Urothelium cell line (cell line): ENCODE measurements around the gene B3GNT7.
A peak's percentile ranks its signal among the peaks of the same experiment; 100 is the strongest.
"Not testable (repeated sequence)": the region's sequence is repeated elsewhere in the genome, so short reads cannot be mapped to it uniquely, and the experiment has no call there.

Source experiments
- DNase-seq: peaks from one replicate; pipeline ENCODE4 v3.0.0; 2011; ENCODE audit warnings: low spot score, mixed read lengths
- FAIRE-seq: peaks from 2 replicates; lab custom pipeline; 2011; peaks lifted over from hg19 to GRCh38; lab: Jason Lieb, UNC

Gene B3GNT7

GRCh38 chr2:231364961-231365810, 30.3 kb upstream of the B3GNT7 start:
- DNase-seq (peak; percentile 80), FAIRE-seq (peak; percentile 91)

GRCh38 chr2:231367178-231367577, 28.3 kb upstream of the B3GNT7 start:
- FAIRE-seq (no peak), DNase-seq (no peak)

- FAIRE-seq: no peak
Measured at GRCh38 chr2:231369580-231370428, 25.7 kb upstream of the B3GNT7 start.

GRCh38 chr2:231370429-231370748, 25.1 kb upstream of the B3GNT7 start:
- no peak for DNase-seq
- no peak for FAIRE-seq

More at GRCh38 chr2:231369580-231370428, 25.7 kb upstream of the B3GNT7 start:
- no peak for DNase-seq

GRCh38 chr2:231370749-231371429, 24.6 kb upstream of the B3GNT7 start:
- no peak for FAIRE-seq
- no peak for DNase-seq

GRCh38 chr2:231371430-231372054, 24.0 kb upstream of the B3GNT7 start:
- FAIRE-seq: no peak
- no peak for DNase-seq

GRCh38 chr2:231372326-231372725, 23.2 kb upstream of the B3GNT7 start:
- DNase-seq: no peak
- no peak for FAIRE-seq

- no peak for DNase-seq
- no peak for FAIRE-seq
Measured at GRCh38 chr2:231373184-231373583, 22.3 kb upstream of the B3GNT7 start.

- FAIRE-seq (no peak), DNase-seq (no peak)
Measured at GRCh38 chr2:231373786-231374349, 21.6 kb upstream of the B3GNT7 start.

GRCh38 chr2:231374771-231375170, 20.7 kb upstream of the B3GNT7 start:
- no peak for FAIRE-seq
- no peak for DNase-seq

- DNase-seq, FAIRE-seq: not testable (repeated sequence)
Measured at GRCh38 chr2:231375994-231376615, 19.4 kb upstream of the B3GNT7 start.

GRCh38 chr2:231376857-231377256, 18.7 kb upstream of the B3GNT7 start:
- no peak for FAIRE-seq
- DNase-seq: no peak

- DNase-seq: peak; percentile 66
- FAIRE-seq: no peak
Measured at GRCh38 chr2:231378026-231378722, 17.3 kb upstream of the B3GNT7 start.

- DNase-seq (peak; percentile 39), FAIRE-seq (peak; percentile 42)
Measured at GRCh38 chr2:231379266-231380215, 16.0 kb upstream of the B3GNT7 start.

GRCh38 chr2:231380307-231380706, 15.2 kb upstream of the B3GNT7 start:
- DNase-seq (no peak), FAIRE-seq (no peak)

- no peak for DNase-seq
- FAIRE-seq: peak; percentile 87
Measured at GRCh38 chr2:231380991-231381847, 14.3 kb upstream of the B3GNT7 start.

GRCh38 chr2:231382116-231382515, 13.4 kb upstream of the B3GNT7 start:
- FAIRE-seq: no peak
- no peak for DNase-seq
